Measurements from ENCODE around the gene NELL1.

GRCh38 chr11:21132146-21132720 lies 462.8 kb downstream of the NELL1 start:
- no peak for TF ChIP-seq SP1 (IDR thresholded peaks at IDR 0.05)
- TF ChIP-seq BHLHE40 (IDR thresholded peaks at IDR 0.05; ENCODE audit: borderline replicate concordance) = no peak
- TF ChIP-seq ARNT (IDR thresholded peaks at IDR 0.05) = no peak
- no peak for TF ChIP-seq HDGF (IDR thresholded peaks at IDR 0.05; ENCODE audit: borderline replicate concordance)
- TF ChIP-seq ELF4 (IDR thresholded peaks at IDR 0.05) = no peak
- TF ChIP-seq PKNOX1 (IDR thresholded peaks at IDR 0.05) = no peak
- no peak for TF ChIP-seq TARDBP (IDR thresholded peaks at IDR 0.05)
- no peak for TF ChIP-seq FOXA1 (IDR thresholded peaks at IDR 0.05)
- no peak for TF ChIP-seq FOXK2 (IDR thresholded peaks at IDR 0.05)

Data from HEK293T (cell line).